ENCODE measurements around the gene PRR3.

- TF ChIP-seq CTCF (conservative IDR thresholded peaks at IDR 0.05; ENCODE audit: low read length): no peak
- no peak for TF ChIP-seq EZH2phosphoT487 (IDR thresholded peaks at IDR 0.05; ENCODE audit: borderline replicate concordance)
Observed at GRCh38 chr6:30571075-30571761, 14.1 kb downstream of the PRR3 start, which contains the start of gene ABCF1.
